HS-5 (cell line): ENCODE results near the gene BROX.

Source experiments
- DNase-seq: peaks from one replicate; pipeline ENCODE4 v3.0.0-alpha.2; 2012; ENCODE audit warnings: low read depth

BROX gene

GRCh38 chr1:222777977-222778376 lies 65.6 kb downstream of the BROX start:
- no peak for DNase-seq

- no peak for DNase-seq
Observed at GRCh38 chr1:222781251-222781650, 68.9 kb downstream of the BROX start.

- no peak for DNase-seq
Observed at GRCh38 chr1:222783051-222783450, 70.7 kb downstream of the BROX start.

- no peak for DNase-seq
Observed at GRCh38 chr1:222784371-222784770, 72.0 kb downstream of the BROX start.
